Nephron (organoid): Measurements from ENCODE around the gene DUSP5.

Experiments
- H3K27ac Mint-ChIP-seq, 3 experiments: 2 replicates each; pipeline ENCODE4 v1.8.0; 2020; ENCODE audit warnings: mixed read lengths in 3 of 3, mild to moderate bottlenecking in 2 of 3, moderate library complexity in 1 of 3
- H3K27me3 Mint-ChIP-seq: 2 replicates; pipeline ENCODE4 v1.8.0; 2021; ENCODE audit warnings: low read depth, mild to moderate bottlenecking, moderate library complexity, mixed read lengths
- H3K36me3 Mint-ChIP-seq: 2 replicates; pipeline ENCODE4 v1.8.0; 2020; ENCODE audit warnings: low read depth, mixed read lengths
- H3K4me1 Mint-ChIP-seq: 2 replicates; pipeline ENCODE4 v1.8.0; 2020; ENCODE audit warnings: mixed read lengths
- H3K4me3 Mint-ChIP-seq, 3 experiments: 2 replicates each; pipeline ENCODE4 v1.8.0; 2020; ENCODE audit warnings: mild to moderate bottlenecking in 3 of 3, mixed read lengths in 3 of 3, moderate library complexity in 2 of 3
- H3K9me3 Mint-ChIP-seq: 2 replicates; pipeline ENCODE4 v1.8.0; 2020; ENCODE audit warnings: mixed read lengths
- TF ChIP-seq, protein P1 (sequence below), 3 experiments: fragments of 200-600 bp; sonication (generic); IDR thresholded peaks; one replicate each; pipeline ENCODE4 v1.5.0; 2021; ENCODE audit warnings: antibody characterized with exemption in 3 of 3; ENCODE audit not compliant: unreplicated experiment in 3 of 3

The DUSP5 gene

DNA sequence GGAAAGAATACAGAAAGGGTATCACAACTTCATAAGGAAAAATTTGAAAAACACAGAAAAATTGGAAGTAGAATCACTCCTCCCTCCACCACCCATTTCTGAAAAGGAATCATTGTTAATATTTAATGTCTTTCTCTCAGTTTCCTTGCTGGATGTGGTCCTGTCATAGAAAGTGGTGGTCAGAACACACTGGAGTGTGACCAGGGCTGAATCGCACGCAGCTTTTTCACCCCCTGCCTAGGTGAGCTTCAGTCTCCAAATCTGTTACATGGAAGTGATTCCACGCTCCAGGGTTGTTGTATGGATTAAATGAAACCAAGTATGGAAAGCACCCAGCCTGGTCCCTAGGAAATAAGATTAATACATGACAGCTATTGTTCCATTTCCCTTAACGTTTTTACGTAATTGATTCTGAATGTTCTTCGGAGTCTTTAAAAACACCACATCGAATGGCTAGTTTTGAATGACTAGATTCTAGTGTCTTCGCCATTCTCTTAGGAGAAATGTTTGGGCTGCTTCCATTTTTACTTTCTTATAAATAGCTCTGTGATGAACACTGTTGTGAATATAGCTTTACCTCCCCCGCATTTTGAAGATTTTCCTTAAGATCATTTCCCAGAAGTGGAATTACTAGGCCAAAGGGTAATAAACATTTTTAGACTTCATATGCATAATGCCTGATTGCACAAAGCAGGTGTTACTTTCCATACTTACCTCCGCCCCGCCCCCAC is 10.9 kb upstream of the DUSP5 start:
- H3K4me1 Mint-ChIP-seq, result peaks cover 23% of the 10 kb centered on the region
- H3K9me3 Mint-ChIP-seq, result no peaks in the 10 kb centered on the region
- H3K36me3 Mint-ChIP-seq, result no peaks in the 10 kb centered on the region
- H3K27ac Mint-ChIP-seq, result peak overlapping the region in 1 of 3 experiments; percentile 74
- TF ChIP-seq, protein P1, sequence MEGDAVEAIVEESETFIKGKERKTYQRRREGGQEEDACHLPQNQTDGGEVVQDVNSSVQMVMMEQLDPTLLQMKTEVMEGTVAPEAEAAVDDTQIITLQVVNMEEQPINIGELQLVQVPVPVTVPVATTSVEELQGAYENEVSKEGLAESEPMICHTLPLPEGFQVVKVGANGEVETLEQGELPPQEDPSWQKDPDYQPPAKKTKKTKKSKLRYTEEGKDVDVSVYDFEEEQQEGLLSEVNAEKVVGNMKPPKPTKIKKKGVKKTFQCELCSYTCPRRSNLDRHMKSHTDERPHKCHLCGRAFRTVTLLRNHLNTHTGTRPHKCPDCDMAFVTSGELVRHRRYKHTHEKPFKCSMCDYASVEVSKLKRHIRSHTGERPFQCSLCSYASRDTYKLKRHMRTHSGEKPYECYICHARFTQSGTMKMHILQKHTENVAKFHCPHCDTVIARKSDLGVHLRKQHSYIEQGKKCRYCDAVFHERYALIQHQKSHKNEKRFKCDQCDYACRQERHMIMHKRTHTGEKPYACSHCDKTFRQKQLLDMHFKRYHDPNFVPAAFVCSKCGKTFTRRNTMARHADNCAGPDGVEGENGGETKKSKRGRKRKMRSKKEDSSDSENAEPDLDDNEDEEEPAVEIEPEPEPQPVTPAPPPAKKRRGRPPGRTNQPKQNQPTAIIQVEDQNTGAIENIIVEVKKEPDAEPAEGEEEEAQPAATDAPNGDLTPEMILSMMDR (IDR thresholded peaks at IDR 0.05; ENCODE audit: unreplicated experiment in 3 of 3), result no peak
- no peak overlapping the region for H3K4me3 Mint-ChIP-seq
- H3K27me3 Mint-ChIP-seq, result peaks cover 15% of the 10 kb centered on the region

DNA sequence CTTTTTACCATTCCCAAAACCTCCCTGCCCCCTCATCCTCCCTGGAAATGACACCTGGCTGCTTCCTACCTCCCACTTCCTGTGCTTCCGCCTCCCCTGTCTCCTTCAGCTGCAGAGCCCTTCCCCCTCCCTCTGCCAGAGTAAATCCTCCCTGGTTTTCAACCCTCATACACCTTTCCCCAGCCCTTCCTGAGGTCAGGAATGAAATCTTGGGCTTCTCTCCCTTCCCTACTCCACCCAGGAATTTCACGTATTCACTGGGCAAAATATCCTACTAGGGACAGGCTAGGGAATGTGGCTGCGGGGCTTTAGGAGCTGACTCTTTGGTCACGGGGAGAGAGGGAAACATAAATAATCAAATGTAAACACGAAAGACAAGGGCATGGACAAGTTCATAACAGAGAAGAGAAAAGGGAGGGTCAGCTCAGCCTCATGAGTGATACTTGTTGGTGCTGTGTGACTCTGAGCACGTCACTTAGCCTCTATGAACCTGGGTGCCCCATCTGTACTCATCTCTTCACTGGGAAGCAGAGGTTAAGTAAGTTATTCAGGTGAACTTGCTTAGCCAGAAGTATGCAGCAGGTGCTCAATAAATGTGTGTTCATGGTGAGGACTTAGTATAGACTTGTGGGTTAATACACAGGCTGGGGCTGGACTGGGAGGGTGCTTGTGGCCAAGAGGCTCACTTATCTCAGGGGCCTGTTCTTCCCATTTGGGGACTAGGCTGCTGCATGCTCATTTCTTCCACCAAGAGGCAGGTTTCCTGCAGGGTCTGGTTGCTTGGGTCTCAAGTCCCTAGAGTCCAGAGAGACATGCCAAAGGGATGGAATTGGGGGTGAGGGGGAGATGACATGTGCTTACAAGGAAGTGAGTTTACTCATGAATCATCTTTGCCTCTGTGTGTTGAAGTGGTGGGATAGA is 10.0 kb upstream of the DUSP5 start:
- TF ChIP-seq, protein P1 (IDR thresholded peaks at IDR 0.05; ENCODE audit: unreplicated experiment in 3 of 3), result no peak
- no peaks in the 10 kb centered on the region for H3K36me3 Mint-ChIP-seq
- peaks cover 26% of the 10 kb centered on the region for H3K4me1 Mint-ChIP-seq
- peak overlapping the region in 2 of 3 experiments; percentile 34 to 74 for H3K27ac Mint-ChIP-seq
- peak overlapping the region in 2 of 3 experiments; percentile 11 to 31 for H3K4me3 Mint-ChIP-seq
- peaks cover 15% of the 10 kb centered on the region for H3K27me3 Mint-ChIP-seq
- H3K9me3 Mint-ChIP-seq, result no peaks in the 10 kb centered on the region

DNA sequence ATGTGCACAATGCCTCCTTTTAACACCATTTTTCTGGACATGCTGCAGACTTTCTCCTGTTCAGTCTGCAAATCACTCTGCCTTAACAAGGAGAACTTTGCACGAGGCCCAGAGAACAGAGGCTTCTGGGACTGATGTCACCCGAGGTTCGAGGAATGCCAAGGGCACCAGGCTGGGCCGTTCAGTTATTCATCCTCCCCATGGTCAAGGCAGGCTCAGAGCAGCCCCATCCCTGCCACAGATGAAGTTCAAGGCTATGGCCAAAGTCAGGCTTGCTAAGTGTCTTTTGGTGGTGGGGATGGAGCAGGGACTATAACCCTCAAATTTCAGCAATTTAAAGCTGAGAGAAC is 9.4 kb upstream of the DUSP5 start:
- peaks cover 26% of the 10 kb centered on the region for H3K4me1 Mint-ChIP-seq
- no peak overlapping the region for H3K27ac Mint-ChIP-seq
- H3K4me3 Mint-ChIP-seq, result no peak overlapping the region

DNA sequence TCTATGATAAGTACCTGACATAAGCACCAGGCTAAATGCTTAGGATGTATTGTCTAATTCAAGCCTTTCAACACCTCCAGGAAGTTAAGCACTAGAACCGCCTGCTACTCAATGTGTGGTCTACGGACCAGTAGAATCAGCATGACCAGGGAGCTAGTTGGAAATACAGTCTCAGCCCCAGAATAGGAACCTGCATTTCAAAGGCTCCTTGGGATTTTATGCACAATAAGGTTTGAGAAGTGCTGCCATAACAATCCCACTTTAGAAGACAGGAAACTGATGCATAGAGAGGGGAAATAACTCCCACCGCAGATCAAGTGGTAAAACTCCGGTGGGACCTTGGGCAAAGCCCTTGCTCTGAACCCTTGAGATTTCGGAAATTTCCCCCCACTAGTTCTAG is 8.8 kb upstream of the DUSP5 start:
- Mint-ChIP-seq H3K27me3 (peaks cover 19% of the 10 kb centered on the region), H3K4me3 (no peak overlapping the region), H3K36me3 (no peaks in the 10 kb centered on the region), H3K9me3 (no peaks in the 10 kb centered on the region), H3K27ac (peak overlapping the region in 1 of 3 experiments; percentile 24), H3K4me1 (peaks cover 26% of the 10 kb centered on the region)
- TF ChIP-seq, protein P1 (IDR thresholded peaks at IDR 0.05; ENCODE audit: unreplicated experiment in 3 of 3), result no peak

More for the DNA sequence above, 9.4 kb upstream of the DUSP5 start:
- Mint-ChIP-seq H3K36me3 (no peaks in the 10 kb centered on the region), H3K27me3 (peaks cover 18% of the 10 kb centered on the region), H3K9me3 (no peaks in the 10 kb centered on the region)
- TF ChIP-seq, protein P1 (IDR thresholded peaks at IDR 0.05; ENCODE audit: unreplicated experiment in 3 of 3), result no peak

DNA sequence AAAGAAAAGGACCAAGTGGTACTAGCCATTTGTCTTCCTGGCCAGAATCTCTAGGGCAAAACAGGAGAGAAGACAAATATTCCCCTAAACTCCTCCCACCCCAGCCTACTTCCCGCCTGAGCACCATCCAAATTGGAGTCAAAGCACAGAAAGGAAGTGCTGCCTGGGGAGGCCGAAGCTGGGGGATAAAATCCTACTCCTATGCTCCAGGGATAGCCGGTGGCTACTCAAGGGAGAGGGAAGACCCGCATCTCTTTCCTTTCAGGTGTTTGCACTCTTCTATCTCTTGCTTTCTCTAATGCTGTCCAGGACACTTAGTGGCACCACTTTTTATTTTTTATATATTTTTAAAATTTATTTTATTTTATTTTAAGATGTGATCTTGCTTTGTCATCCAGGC is 7.1 kb upstream of the DUSP5 start:
- Mint-ChIP-seq H3K9me3 (no peaks in the 10 kb centered on the region), H3K36me3 (no peaks in the 10 kb centered on the region)

More for the DNA sequence above, 7.1 kb upstream of the DUSP5 start:
- Mint-ChIP-seq H3K4me1 (peaks cover 28% of the 10 kb centered on the region), H3K4me3 (no peak overlapping the region), H3K27me3 (peaks cover 17% of the 10 kb centered on the region), H3K27ac (no peak overlapping the region)
- TF ChIP-seq, protein P1 (IDR thresholded peaks at IDR 0.05; ENCODE audit: unreplicated experiment in 3 of 3), result no peak
